GM12878 (cell line): Measurements from ENCODE around the gene HYI. TPM values are rescaled to one million over a fixed set of nuclear protein-coding genes. Genes with fewer than 3 reads are reported as not detected.

Source experiments
- ATAC-seq: fragments of 200-7000 bp; cut with Tn5 transposase; 3 replicates; pipeline ENCODE4 v1.9.1; 2020; ENCODE audit warnings: mild to moderate bottlenecking, moderate library complexity
- BruUV-seq: library from RNA; stranded (reverse); fragments of 400-500 nt; replicated peaks from 2 replicates; lab custom pipeline; 2021; lab: Mats Ljungman, UMichigan
- CTCF ChIA-PET: fragments of 300-600 bp; sonication (Branson Sonifier 250); formaldehyde crosslinking; extraction: SDS; loops from one replicate; lab custom pipeline; 2021; ENCODE audit warnings: inconsistent platforms; lab: Yijun Ruan, JAX
- POLR2A ChIA-PET: fragments of 350-600 bp; formaldehyde crosslinking; extraction: SDS; loops from one replicate; lab custom pipeline; 2021; ENCODE audit warnings: inconsistent platforms; lab: Charles Lee
- RAD21 ChIA-PET: fragments of 300-600 bp; sonication (Branson Sonifier 250); formaldehyde crosslinking; loops from one replicate; lab custom pipeline; 2023; ENCODE audit warnings: antibody characterized with exemption; ENCODE audit not compliant: unreplicated experiment; lab: Charles Lee
- SMC1A ChIA-PET: fragments of 300-600 bp; sonication (Branson Sonifier 250); formaldehyde crosslinking; loops from one replicate; lab custom pipeline; 2023; ENCODE audit not compliant: unreplicated experiment, uncharacterized antibody; lab: Charles Lee
- DNase-seq: peaks from one replicate; pipeline ENCODE4 v3.0.0-alpha.2; 2011; ENCODE audit warnings: low read depth, low spot score
- FAIRE-seq: peaks from 3 replicates; lab custom pipeline; 2011; peaks lifted over from hg19 to GRCh38; lab: Jason Lieb, UNC
- H2AFZ ChIP-seq: 2 replicates; pipeline ENCODE4 v1.6.0; 2011; ENCODE audit warnings: low read depth, low read length, control low read depth; ENCODE audit not compliant: control insufficient read depth
- H3K27ac ChIP-seq: 2 replicates; pipeline ENCODE4 v1.5.1; 2011; ENCODE audit warnings: control low read depth; ENCODE audit not compliant: control insufficient read depth, insufficient read depth
- H3K27me3 ChIP-seq, 2 experiments: replicated peaks in 1 of 2; 2 replicates each; pipeline versions ENCODE4 v1.6.0 to v1.6.1; 2011; ENCODE audit warnings: low read length in 1 of 2; ENCODE audit not compliant: control insufficient read depth in 2 of 2, insufficient read depth in 2 of 2
- H3K36me3 ChIP-seq, 2 experiments: 2 replicates each; pipeline ENCODE4 v1.5.1; 2011; ENCODE audit warnings: low read length in 1 of 2; ENCODE audit not compliant: control insufficient read depth in 2 of 2, insufficient read depth in 2 of 2
- H3K4me1 ChIP-seq: 2 replicates; pipeline ENCODE4 v1.6.1; 2011; ENCODE audit warnings: mild to moderate bottlenecking, low read length, moderate library complexity, mixed read lengths; ENCODE audit not compliant: control insufficient read depth, insufficient read depth
- H3K4me2 ChIP-seq: 2 replicates; pipeline ENCODE4 v1.6.0; 2011; ENCODE audit warnings: control low read depth; ENCODE audit not compliant: control insufficient read depth, insufficient read depth
- H3K4me3 ChIP-seq: fragments of 200-600 bp; sonication (generic); 2 replicates; pipeline ENCODE4 v1.5.1; 2016
- H3K79me2 ChIP-seq: 2 replicates; pipeline ENCODE4 v1.6.0; 2011; ENCODE audit warnings: low read length; ENCODE audit not compliant: control insufficient read depth, insufficient read depth
- H3K9ac ChIP-seq: 2 replicates; pipeline ENCODE4 v1.8.0; 2011; ENCODE audit warnings: low read length, control low read depth, mixed read lengths; ENCODE audit not compliant: control insufficient read depth, insufficient read depth
- H3K9me3 ChIP-seq: replicated peaks from 3 replicates; pipeline ENCODE4 v1.5.1; 2011; ENCODE audit warnings: mild to moderate bottlenecking, low read length; ENCODE audit not compliant: control insufficient read depth, insufficient read depth
- H4K20me1 ChIP-seq: 2 replicates; pipeline ENCODE4 v1.6.0; 2011; ENCODE audit not compliant: control insufficient read depth, insufficient read depth
- ASH2L ChIP-seq: fragments of 300-600, 200-600 bp; sonication (generic); IDR thresholded peaks from 2 replicates; pipeline ENCODE4 v1.6.1; 2017; ENCODE audit warnings: low read depth, mild to moderate bottlenecking, borderline replicate concordance
- ATF7 ChIP-seq: fragments of 450-650 bp; IDR thresholded peaks from 2 replicates; pipeline ENCODE4 v1.6.1; 2016; ENCODE audit warnings: low read depth, mild to moderate bottlenecking
- FOS ChIP-seq: IDR thresholded peaks from 3 replicates; pipeline ENCODE4 v1.6.1; 2011; ENCODE audit warnings: borderline replicate concordance; ENCODE audit not compliant: insufficient read length; ENCODE audit errors: extremely low read depth
- HDAC6 ChIP-seq: fragments of 200-600 bp; sonication (generic); IDR thresholded peaks from one replicate; pipeline ENCODE4 v1.8.0; 2017; ENCODE audit warnings: antibody characterized with exemption; ENCODE audit not compliant: unreplicated experiment
- JUNB ChIP-seq: IDR thresholded peaks from 2 replicates; pipeline ENCODE4 v1.6.1; 2016; ENCODE audit warnings: antibody characterized with exemption, mild to moderate bottlenecking
- MEF2A ChIP-seq: IDR thresholded peaks from 2 replicates; pipeline ENCODE4 v1.6.1; 2011; ENCODE audit warnings: low read depth, mild to moderate bottlenecking, low read length, moderate library complexity; ENCODE audit not compliant: insufficient read depth
- SIX5 ChIP-seq: IDR thresholded peaks from 2 replicates; pipeline ENCODE4 v1.6.1; 2011; ENCODE audit warnings: mild to moderate bottlenecking, low read depth, low read length, moderate library complexity; ENCODE audit not compliant: severe bottlenecking
- SMAD5 ChIP-seq: IDR thresholded peaks from 2 replicates; pipeline ENCODE4 v1.6.1; 2016; ENCODE audit warnings: antibody characterized with exemption, low read depth
- YBX1 ChIP-seq: fragments of 450-650 bp; IDR thresholded peaks from 2 replicates; pipeline ENCODE4 v1.6.1; 2016; ENCODE audit warnings: antibody characterized with exemption
- WGBS: methylation state at CpG from one replicate; pipeline ENCODE4 v1.1.6; 2016; ENCODE audit warnings: low lambda C conversion rate; ENCODE audit not compliant: insufficient replicate concordance, insufficient coverage; ENCODE audit errors: missing lambda C conversion rate; 5-methylcytosine and 5-hydroxymethylcytosine counted together
- in situ Hi-C: fragments of 300-500 bp; cut with MboI; formaldehyde crosslinking; loops from 9 replicates; pipeline ENCODE4 v1.14.3; 2018; ENCODE audit warnings: mixed read lengths
- intact Hi-C: fragments of 100-400 bp; cut with micrococcal nuclease; formaldehyde crosslinking; loops from one replicate; pipeline ENCODE4 v1.14.2; 2022; ENCODE audit not compliant: unreplicated experiment
- polyA plus RNA-seq, 11 experiments: library from polyadenylated mRNA; depleted of rRNA in 4 of 11; unstranded in 6 of 11; stranded (reverse) in 5 of 11; fragments of >200 nt; fragmentation: Nextera tagmentation in 4 of 11; fragmentation: Illumina TruSeq in 1 of 11; extraction: Ambion mirVana in 4 of 11; extraction: Trizol in 1 of 11; gene quantifications; 1 replicate in 1 of 11; 2 replicates in 10 of 11; pipeline versions ENCODE4 v1.2.1 to v1.2.3, GENCODE V29; 2011 to 2016; ENCODE audit warnings: inconsistent platforms in 2 of 11, missing spikeins in 2 of 11, low read depth in 1 of 11
- total RNA-seq, 4 experiments: library from RNA; depleted of rRNA in 3 of 4; stranded (reverse); fragments of >200 nt in 3 of 4; fragmentation: Illumina TruSeq in 1 of 4; extraction: Trizol in 1 of 4; gene quantifications; 2 replicates each; pipeline versions ENCODE4 v1.2.1 to v1.2.3, GENCODE V29; 2013 to 2021
- TF ChIP-seq, protein P1 (sequence below): fragments of 150-350 bp; IDR thresholded peaks from 2 replicates; pipeline ENCODE4 v1.6.1; 2014; ENCODE audit warnings: mild to moderate bottlenecking, low read depth, low read length
- TF ChIP-seq, protein P2 (sequence below): fragments of 450-650 bp; IDR thresholded peaks from 2 replicates; pipeline ENCODE4 v1.6.1; 2016; ENCODE audit warnings: mild to moderate bottlenecking
- TF ChIP-seq, protein P3 (sequence below): IDR thresholded peaks from 2 replicates; pipeline ENCODE4 v1.6.1; 2012; ENCODE audit warnings: low read depth, low read length, improper control_type of control experiment

HYI gene
- total and polyA plus RNA-seq, 10 of the 15 experiments (the other 5 are each of a cell fraction or from before 2014, with no cell fraction given) = 0.27 to 5.5 (median 2.0) TPM

DNA sequence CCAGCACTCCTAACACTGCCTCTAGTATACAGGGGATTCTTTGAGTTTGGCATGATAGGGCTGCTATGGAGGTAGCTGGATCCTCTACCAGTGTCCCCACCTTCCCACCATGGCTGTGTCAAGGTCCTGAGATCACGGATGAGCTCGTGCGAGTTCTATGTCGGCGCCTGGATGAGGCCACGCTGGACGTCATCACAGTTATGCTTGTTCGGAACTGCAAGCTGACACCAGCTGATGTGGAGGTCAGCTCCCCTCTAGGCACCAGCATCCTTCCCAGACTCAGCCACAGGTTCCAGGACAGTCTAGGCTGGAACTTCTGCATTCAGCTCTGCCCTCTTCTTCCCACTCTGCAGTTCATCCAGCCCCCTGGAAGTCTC lies 15.2 kb downstream of the HYI start:
- intact Hi-C loops = no loop called here
- Histone ChIP-seq H3K4me1 (no peaks in the 10 kb centered on the region), H3K36me3 (peaks cover 4 to 36% of the 10 kb centered on the region in 2 experiments; a peak in 3 of 4 replicates), H4K20me1 (peaks cover 4% of the 10 kb centered on the region; the same call in 1 of the 2 replicates), H3K27me3 (no peaks in the 10 kb centered on the region), H3K79me2 (no peaks in the 10 kb centered on the region), H3K4me2 (no peak overlapping the region), H3K27ac (no peak overlapping the region), H3K4me3 (no peak overlapping the region), H3K9ac (no peak overlapping the region), H2AFZ (no peak overlapping the region), H3K9me3 (no peaks in the 10 kb centered on the region)
- WGBS = over 99% methylated on average over 8 of the region's 8 CpGs
- no peak for ATAC-seq
- in situ Hi-C loops = no loop called here
- ChIA-PET CTCF (interaction anchor here (1.0 kb wide), 1 partner anchor 212 kb away, joined by 3 read pairs; no protein-coding TSS in a partner anchor), POLR2A (no interaction called here), RAD21 (no interaction called here), SMC1A (interaction anchor here (0.9 kb wide), 1 partner anchor 212 kb away, joined by 3 read pairs; no protein-coding TSS in a partner anchor)
- no peak for DNase-seq
- no peak for FAIRE-seq
- TF ChIP-seq YBX1 = no peak
- no peak for TF ChIP-seq ATF7
- no peak for TF ChIP-seq FOS
- no peak for TF ChIP-seq SIX5
- no peak for TF ChIP-seq JUNB
- TF ChIP-seq, protein P1, sequence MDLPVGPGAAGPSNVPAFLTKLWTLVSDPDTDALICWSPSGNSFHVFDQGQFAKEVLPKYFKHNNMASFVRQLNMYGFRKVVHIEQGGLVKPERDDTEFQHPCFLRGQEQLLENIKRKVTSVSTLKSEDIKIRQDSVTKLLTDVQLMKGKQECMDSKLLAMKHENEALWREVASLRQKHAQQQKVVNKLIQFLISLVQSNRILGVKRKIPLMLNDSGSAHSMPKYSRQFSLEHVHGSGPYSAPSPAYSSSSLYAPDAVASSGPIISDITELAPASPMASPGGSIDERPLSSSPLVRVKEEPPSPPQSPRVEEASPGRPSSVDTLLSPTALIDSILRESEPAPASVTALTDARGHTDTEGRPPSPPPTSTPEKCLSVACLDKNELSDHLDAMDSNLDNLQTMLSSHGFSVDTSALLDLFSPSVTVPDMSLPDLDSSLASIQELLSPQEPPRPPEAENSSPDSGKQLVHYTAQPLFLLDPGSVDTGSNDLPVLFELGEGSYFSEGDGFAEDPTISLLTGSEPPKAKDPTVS = no peak
- TF ChIP-seq HDAC6 = no peak
- TF ChIP-seq SMAD5 = no peak
- TF ChIP-seq ASH2L = no peak
- no peak for TF ChIP-seq MEF2A
- TF ChIP-seq, protein P2, sequence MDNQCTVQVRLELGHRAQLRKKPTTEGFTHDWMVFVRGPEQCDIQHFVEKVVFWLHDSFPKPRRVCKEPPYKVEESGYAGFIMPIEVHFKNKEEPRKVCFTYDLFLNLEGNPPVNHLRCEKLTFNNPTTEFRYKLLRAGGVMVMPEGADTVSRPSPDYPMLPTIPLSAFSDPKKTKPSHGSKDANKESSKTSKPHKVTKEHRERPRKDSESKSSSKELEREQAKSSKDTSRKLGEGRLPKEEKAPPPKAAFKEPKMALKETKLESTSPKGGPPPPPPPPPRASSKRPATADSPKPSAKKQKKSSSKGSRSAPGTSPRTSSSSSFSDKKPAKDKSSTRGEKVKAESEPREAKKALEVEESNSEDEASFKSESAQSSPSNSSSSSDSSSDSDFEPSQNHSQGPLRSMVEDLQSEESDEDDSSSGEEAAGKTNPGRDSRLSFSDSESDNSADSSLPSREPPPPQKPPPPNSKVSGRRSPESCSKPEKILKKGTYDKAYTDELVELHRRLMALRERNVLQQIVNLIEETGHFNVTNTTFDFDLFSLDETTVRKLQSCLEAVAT = no peak
- TF ChIP-seq, protein P3, sequence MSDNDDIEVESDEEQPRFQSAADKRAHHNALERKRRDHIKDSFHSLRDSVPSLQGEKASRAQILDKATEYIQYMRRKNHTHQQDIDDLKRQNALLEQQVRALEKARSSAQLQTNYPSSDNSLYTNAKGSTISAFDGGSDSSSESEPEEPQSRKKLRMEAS = no peak
- no TSS peak for BruUV-seq
